GM19438 (cell line): ENCODE data around the gene PALMD.

ENCODE experiments used
- ATAC-seq: cut with Tn5 transposase; IDR thresholded peaks from one replicate; pipeline ENCODE4 v1.9.1; 2021; ENCODE audit warnings: low read depth; ENCODE audit not compliant: unreplicated experiment

The PALMD gene, protein sequence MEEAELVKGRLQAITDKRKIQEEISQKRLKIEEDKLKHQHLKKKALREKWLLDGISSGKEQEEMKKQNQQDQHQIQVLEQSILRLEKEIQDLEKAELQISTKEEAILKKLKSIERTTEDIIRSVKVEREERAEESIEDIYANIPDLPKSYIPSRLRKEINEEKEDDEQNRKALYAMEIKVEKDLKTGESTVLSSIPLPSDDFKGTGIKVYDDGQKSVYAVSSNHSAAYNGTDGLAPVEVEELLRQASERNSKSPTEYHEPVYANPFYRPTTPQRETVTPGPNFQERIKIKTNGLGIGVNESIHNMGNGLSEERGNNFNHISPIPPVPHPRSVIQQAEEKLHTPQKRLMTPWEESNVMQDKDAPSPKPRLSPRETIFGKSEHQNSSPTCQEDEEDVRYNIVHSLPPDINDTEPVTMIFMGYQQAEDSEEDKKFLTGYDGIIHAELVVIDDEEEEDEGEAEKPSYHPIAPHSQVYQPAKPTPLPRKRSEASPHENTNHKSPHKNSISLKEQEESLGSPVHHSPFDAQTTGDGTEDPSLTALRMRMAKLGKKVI

DNA sequence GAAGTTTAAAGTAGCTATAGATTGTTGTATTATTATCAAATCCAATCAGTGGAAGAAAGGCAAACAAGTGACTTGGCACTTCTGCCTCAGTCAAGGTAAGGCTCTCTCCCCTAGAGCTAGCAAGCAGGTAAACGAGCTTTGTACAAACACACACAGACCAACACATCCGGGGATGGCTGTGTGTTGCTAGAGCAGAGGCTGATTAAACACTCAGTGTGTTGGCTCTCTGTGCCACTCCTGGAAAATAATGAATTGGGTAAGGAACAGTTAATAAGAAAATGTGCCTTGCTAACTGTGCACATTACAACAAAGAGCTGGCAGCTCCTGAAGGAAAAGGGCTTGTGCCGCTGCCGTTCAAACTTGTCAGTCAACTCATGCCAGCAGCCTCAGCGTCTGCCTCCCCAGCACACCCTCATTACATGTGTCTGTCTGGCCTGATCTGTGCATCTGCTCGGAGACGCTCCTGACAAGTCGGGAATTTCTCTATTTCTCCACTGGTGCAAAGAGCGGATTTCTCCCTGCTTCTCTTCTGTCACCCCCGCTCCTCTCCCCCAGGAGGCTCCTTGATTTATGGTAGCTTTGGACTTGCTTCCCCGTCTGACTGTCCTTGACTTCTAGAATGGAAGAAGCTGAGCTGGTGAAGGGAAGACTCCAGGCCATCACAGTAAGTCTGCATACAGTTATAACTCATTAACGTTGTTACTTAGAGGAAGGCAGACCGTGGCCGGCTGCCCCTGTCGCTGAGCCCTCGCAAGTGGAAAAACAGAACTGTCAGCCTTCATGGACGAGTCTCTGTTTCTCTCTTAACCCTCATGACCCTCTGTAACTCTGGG, at the start of gene PALMD:
PALMD (plus strand) TSS at position 415 of the 833 bp plus-strand sequence; CDS start at position 620, 205 bp downstream.
- ATAC-seq, result no peak

GRCh38 chr1:99598738-99599411, 47.0 kb upstream of the PALMD start:
- ATAC-seq, result no peak

GRCh38 chr1:99599678-99600175, 46.2 kb upstream of the PALMD start:
- no peak for ATAC-seq

- ATAC-seq, result no peak
Measured at GRCh38 chr1:99600782-99601181, 45.1 kb upstream of the PALMD start.

- no peak for ATAC-seq
Measured at GRCh38 chr1:99601208-99601607, 44.7 kb upstream of the PALMD start.

GRCh38 chr1:99601709-99602403, 44.1 kb upstream of the PALMD start:
- ATAC-seq, result no peak

GRCh38 chr1:99602404-99602969, 43.4 kb upstream of the PALMD start:
- no peak for ATAC-seq

- no peak for ATAC-seq
Measured at GRCh38 chr1:99603699-99604560, 42.0 kb upstream of the PALMD start.

- no peak for ATAC-seq
Measured at GRCh38 chr1:99606306-99606705, 39.6 kb upstream of the PALMD start.

DNA sequence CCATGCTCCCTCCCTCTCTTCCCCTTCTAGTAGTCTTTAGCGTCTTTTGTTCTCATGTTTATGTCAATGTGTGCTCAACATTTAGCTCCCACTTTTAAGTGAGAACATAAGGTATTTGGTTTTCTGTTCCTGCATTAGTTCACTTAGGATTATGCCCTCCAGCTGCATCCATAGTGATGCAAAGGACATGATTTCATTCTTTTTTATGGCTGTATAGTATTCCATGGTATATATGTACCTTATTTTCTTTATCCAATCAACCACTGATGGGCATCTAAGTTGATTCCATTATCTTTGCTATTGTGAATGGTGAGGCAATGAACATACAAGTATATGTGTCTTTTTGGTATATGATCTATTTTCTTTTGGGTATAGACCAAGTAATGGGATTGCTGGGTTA, 38.3 kb upstream of the PALMD start:
- ATAC-seq, result no peak

DNA sequence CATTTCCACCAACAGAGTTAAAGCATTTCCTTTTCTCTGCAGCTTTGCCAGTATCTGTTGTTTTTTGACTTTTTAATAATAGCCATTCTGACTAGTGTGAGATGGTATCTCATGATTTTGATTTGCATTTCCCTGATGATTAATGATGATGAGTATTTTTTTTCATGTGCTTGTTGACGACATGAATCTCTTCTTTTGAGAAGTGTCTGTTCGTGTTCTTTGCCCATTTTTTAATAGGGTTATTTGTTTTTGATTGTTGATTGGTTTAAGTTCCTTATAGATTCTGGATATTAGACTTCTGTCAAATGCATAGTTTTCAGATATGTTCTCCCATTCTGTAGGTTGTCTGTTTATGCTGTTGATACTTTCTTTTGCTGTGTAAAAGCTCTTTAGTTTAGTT, 37.9 kb upstream of the PALMD start:
- no peak for ATAC-seq

- no peak for ATAC-seq
Measured at GRCh38 chr1:99613716-99614115, 32.2 kb upstream of the PALMD start.

DNA sequence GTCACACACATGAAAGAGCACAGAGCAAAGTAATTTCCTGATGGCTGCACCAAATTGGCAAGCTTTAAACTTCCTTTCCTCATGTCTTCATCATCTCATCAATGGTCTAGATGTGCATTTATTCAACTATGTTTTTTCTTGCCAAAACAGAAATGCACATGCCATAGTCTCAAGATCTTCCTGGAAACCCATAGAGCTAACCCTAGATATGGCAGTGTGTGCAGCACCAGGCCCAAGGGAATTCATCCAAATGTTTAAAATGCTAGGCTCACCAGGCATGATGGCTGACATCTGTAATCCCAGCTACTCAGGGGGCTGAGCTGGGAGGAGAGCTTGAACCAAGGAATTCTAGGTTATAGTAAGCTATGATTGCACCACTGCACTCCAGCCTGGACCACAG, 31.2 kb upstream of the PALMD start:
- ATAC-seq, result no peak

DNA sequence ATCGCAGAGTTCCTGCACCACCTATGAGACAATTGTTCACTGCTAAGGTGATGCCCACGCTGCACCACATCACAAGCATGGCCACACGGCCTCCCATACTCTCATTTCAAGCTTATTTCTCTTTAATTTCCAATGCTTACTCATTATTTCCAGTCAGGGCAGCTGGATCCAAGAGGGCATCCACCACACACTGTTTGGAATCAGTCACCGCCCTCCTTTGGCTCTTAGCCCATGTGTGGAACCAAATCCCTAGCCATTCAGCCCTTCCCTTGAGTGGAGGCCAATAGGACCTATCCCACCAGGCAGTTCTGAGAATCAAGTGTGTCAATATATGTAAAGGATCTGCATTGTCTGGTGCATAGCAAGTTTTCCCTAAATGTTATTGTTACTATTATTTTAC, 26.3 kb upstream of the PALMD start:
- no peak for ATAC-seq

DNA sequence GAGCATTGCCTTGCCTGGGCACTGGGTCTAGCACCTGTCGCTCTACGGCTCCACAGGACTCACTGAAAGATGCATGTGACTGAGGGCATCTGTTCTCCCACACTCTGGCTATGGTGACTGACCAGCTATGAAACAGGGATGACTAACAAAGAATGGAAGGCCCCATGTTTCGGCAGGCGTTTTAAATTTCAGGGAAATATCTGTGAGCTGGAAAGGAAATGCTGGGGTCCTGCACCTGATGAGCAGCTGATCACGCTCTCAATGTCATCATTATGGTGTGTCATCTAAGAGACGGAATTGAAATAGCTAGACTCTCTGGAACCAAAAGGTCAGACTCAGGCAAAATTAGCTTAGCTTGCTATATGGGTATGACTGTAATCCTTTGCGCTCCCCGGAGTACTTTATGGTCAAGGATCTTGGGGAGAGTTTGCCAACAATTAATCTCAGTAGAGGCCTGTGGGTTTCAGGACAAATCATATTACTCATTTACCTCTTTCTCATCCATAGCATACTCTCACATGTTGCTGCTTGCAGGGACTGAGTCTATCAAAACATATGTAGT, 24.5 kb upstream of the PALMD start:
- no peak for ATAC-seq

- no peak for ATAC-seq
Measured at GRCh38 chr1:99622702-99623347, 23.1 kb upstream of the PALMD start.

GRCh38 chr1:99623554-99623953, 22.4 kb upstream of the PALMD start:
- ATAC-seq, result no peak

DNA sequence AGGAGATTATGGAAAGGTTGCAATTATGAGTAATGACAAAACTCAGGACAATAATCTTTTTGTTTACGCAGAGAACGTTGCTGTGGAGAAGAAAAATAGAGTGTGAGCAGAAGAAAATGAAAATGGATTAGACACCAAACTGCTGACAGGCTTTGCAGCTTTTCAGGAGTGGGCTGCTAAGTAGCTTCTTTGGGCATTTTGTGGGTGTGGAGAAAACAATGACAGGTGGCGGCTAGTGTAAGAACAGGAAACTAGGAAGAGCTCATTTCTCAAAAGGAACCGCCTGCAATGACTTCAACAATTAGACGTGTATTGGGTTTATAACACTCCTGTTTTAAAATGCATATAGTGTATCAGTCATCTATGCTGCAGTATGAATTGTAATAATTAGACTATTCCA, 18.3 kb upstream of the PALMD start:
- no peak for ATAC-seq
